ENCODE results near the gene CLCN6.
A peak's percentile ranks its signal among the peaks of the same experiment; 100 is the strongest.
"Not testable (repeated sequence)": the region's sequence is repeated elsewhere in the genome, so short reads cannot be mapped to it uniquely, and the experiment has no call there.

Gene CLCN6

GRCh38 chr1:11796036-11796828, 9.8 kb upstream of the CLCN6 start:
- DNase-seq (ENCODE audit: low read depth), result no peak

GRCh38 chr1:11797525-11798216, 8.3 kb upstream of the CLCN6 start:
- no peak for DNase-seq (ENCODE audit: low read depth)

GRCh38 chr1:11799099-11799498, 6.9 kb upstream of the CLCN6 start:
- no peak for DNase-seq (ENCODE audit: low read depth)

DNA sequence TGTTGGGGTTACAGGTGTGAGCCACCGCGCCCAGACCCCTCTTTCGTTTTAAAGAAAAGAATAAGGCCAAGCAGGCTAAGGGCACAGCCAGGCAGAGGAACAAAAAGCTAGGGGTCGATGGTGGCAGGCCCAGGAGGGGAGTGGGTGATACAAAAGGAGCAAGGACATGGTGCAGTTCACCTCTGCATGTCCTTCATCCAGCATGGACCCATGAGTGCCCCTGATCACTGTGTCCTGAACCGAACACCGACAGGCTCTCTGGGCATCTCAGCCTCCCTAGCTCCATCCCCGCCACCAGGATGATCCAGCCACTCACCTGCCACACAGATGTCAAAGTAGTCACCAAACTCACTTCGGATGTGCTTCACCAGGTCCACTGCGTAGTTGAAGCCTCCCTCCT, 6.1 kb upstream of the CLCN6 start:
- DNase-seq (ENCODE audit: low read depth), result no peak

- DNase-seq (ENCODE audit: low read depth), result no peak
These were observed 5.6 kb upstream of the CLCN6 start for GRCh38 chr1:11800391-11800755.

DNA sequence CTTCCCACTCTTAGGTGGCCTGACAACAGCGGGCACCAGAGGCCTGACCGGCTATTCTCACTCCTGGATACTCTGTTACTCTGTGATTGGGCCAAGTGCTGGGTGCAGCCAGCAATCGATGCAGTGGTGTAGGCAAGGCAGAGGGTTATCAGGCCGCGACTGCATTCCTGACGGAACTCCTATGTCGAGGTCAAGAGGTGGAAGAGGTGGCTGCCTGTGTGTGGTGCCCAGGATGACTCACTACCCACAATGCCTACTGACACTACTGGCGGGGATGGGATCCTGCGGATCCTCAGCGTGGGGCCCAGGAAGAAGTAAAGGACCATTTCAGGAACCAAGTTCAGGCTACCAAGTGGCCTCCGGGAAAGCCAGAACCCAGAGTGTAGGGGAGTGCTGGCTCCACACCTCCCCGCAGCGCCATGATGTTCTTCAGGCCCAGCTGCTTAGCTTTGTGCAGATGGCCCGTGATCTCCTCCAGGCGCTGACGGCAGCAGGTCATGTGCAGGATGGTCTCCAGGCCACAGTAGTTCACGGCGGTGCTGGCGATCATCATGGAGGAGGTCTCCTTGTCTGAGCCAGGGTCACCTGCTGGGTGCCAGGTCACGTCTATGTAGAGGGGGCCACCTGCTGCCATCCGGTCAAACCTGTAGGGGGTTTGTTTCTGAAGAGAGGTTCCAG, 5.1 kb upstream of the CLCN6 start:
- DNase-seq (ENCODE audit: low read depth), result no peak

DNA sequence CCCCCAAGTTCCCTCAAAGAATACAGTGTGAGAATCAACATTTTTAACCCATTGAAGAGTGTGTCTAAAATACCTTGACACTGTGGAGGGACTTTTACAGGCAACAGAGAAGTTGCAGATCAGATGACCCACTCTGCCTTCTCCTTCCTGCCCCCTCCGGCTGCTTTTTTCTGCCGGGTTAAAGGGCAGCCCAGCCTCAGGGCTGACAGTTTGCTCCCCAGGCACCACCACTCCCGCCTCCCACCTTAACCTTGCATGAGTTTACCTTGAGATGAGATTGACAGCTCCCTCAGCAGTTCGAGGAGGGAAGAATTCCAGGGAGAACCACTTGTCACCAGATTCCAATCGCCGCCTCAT, 3.4 kb upstream of the CLCN6 start:
- DNase-seq (ENCODE audit: low read depth), result no peak

DNA sequence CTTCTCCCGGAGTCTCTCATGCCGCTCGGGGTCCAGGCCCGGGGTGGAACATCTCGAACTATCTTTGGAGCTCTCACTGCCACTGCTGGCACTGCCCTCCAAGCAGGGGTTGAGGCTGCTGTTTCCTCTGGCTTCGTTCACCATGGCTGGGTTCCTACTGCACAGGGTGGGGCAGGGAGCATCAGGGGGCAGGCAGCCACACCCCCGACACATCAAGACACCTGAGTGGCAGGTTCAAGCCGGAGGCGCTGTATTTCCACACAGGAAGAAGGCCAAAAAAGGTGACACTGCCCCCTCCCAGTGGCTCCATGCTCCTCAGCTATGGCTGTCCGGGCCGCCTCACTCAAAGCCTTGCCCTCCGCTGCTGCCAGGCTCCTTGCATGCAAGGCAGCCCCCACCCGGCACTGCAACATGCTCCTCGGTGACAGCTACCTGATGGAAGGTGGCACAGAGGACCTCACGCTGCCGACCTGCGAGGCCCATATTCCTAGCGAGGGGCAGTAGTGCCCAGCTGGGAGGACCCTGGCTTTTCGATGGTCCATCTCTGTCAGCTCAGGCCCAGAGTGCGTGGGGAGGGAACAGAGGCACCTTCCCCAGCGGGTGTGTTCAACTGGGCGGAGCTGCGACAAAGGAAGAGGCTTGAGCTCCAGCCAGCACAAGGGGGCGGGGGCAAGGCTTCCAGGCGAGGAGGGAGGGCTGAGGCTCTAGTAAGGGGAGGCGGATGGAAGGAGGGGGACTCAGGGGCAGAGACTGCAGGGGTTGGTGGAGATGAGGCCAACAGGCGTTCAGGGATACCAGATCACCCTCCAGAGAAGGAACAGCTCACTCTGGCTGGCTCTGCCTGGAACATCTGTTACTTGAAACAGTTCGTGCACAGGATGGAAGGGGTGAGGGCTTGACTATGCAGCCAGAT, 2.8 kb upstream of the CLCN6 start:
- peak; percentile 76 for DNase-seq (ENCODE audit: low read depth)

GRCh38 chr1:11803924-11804665, 1.9 kb upstream of the CLCN6 start:
- DNase-seq (ENCODE audit: low read depth), result not testable (repeated sequence)

DNA sequence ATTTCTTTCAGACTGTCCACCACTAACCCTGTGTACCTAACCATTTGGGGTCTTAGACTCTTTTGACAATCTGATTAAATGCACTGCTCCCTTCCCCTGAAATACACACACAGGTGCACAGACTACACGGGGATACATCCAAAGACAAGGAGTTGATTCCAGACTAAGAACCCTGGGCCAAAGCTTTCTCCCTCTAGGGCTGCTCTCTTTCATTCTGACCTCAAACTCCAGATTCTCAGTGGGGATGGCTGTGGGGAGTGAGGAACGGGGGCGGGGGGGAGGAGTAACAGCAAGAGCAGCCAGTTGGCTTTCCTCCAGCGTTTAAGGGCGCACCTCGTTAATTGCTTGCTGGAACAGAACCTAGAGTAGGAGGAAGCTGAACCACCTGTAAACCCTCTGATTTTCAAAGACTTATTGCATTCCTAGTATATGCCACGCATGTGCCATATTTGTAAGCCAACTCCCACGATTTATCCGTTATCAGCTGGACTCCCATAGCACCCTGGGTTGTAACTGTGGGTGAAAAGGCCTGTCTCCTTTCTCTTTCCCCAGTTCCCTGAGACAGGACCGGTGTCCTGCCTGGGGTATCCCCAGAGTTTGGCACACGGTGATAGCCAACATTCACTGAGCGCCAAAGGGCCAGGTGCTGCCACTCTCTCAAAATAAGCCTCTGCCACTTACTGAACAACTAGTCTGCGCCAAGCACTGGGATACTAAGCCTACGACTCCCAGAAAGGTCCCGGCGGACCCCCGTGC, 1.1 kb upstream of the CLCN6 start:
- DNase-seq (ENCODE audit: low read depth), result no peak

DNA sequence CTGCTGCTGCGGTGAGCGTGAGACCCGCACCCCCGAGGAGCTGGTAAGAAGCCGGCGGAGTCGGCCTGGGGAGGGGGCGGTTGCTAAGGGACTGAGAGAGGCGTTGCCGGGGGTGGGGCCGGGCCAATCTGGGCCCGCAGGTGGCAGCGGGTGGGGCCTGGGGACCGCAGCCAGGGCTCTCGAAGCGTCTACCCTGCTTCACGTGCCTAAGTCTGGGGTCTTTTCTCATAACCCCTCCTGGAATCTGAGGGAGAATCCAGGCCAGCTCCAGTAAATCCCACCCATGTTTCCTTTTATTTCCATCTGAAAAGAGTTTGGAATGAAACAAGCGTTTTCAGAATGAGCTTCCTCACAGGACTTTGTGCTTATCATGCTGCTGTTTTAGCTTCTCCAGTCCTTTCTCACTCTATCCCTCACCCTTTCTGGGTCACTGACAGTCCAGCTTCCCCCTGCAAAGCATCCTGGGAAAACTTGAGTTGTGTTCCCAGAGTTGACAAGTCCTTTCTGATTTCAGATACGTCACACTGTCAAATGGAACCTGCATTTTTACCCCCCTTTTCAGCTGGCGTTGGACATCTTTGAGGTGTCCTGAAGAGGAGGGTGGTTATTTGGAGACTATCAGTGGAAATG, 431 bp downstream of the CLCN6 start:
- DNase-seq (ENCODE audit: low read depth), result no peak

DNA sequence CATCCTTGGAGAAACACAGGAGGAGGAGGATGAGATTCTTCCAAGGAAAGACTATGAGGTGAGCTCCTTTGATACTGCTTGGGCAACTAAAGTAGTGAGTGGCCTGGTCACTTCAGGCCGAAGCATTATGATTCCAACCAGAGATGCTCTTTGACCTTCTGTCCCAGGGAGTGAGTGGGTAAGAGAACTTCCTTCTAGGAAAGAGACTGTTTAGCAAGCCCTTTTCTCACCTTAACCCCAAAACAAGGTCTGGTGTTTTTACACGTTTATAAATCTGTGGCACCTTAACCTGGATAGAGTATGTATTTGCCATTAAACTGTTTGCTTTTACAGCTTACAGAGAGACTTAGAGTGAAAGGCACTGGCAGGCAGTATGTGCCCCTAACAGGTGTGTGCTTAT, 1.1 kb downstream of the CLCN6 start:
- no peak for DNase-seq (ENCODE audit: low read depth)

- DNase-seq (ENCODE audit: low read depth), result no peak
These were observed 7.0 kb downstream of the CLCN6 start for GRCh38 chr1:11813021-11813420.

DNA sequence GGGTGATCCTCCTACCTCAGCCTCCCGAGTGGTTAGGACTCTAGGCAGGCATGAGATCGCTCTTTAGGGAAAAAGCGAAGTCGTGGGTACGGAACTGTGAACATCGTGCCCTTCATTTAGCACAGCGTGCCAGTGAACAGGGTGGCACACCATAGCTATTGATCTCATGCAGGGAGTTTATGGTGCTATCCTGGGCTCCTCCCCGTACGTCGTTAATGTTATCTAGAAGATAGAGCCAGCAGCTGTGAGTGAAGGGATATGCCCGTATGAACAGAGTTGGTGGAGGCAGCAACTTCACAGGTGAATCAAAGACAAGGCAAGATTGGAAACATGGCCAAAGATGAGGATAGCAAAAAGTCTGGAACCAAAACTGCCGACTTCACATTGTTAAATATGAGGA, 11.2 kb downstream of the CLCN6 start:
- DNase-seq (ENCODE audit: low read depth), result no peak

GRCh38 chr1:11822091-11822490, 16.1 kb downstream of the CLCN6 start:
- no peak for DNase-seq (ENCODE audit: low read depth)

DNA sequence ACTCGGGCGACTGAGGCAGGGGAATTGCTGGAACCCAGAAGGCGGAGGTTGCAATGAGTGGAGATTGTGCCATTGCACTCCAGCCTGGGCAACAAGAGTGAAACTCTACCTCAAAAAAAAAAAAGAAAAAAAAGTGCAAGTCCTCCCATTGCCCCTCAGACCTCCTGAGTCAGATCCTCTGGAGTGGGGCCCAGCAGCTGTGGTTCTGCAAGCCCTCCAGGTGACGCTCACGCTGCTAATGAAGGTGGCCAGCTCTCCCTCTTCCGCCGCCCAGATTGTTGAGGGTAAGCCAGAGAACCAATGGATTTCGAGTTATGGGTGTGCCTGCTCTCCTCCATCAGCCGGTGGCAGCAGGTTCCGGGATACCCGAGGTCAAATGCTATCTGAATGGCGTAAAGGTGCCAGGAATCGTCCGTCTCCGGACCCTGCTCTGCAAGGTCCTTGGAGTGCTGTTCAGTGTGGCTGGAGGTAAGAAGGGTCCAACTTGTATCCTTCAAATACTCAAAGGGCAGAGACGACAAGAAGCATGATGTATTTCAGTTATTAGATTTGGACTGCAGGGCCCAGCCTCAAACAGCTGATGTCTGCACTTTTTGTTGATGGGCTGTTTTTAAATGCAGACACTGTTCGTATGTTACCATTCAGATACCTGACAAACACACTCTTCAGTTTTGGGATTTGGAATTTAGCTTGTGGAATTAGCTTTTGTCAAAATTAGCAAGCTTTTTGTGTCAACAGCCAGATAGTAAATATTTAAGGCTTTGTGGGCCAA, 17.6 kb downstream of the CLCN6 start:
- no peak for DNase-seq (ENCODE audit: low read depth)

- DNase-seq (ENCODE audit: low read depth), result no peak
These were observed 19.1 kb downstream of the CLCN6 start for GRCh38 chr1:11825131-11825530.

- DNase-seq (ENCODE audit: low read depth), result no peak
These were observed 21.0 kb downstream of the CLCN6 start for GRCh38 chr1:11826946-11827345.

- DNase-seq (ENCODE audit: low read depth), result no peak
These were observed 22.5 kb downstream of the CLCN6 start for GRCh38 chr1:11828511-11828910.
